Liver (tissue), 9 donors: ENCODE data around the gene AP1S1. TPM values are rescaled to one million over a fixed set of nuclear protein-coding genes. Genes with fewer than 3 reads are reported as not detected.

ENCODE experiments used
- DNase-seq: peaks from one replicate; pipeline ENCODE4 v3.0.0-alpha.2; 2017; ENCODE audit warnings: low spot score
- H3K27ac ChIP-seq, 2 donors: one replicate each; pipeline ENCODE4 v1.7.0; 2013; ENCODE audit warnings: inconsistent platforms in 2 of 2, low read length in 2 of 2, control low read depth in 1 of 2, low read depth in 1 of 2, mild to moderate bottlenecking in 1 of 2
- H3K27me3 ChIP-seq, 4 donors: one replicate each; pipeline versions ENCODE4 v1.6.1 to v1.7.0; 2013; ENCODE audit warnings: low read length in 3 of 4, inconsistent platforms in 1 of 4, mild to moderate bottlenecking in 1 of 4, moderate library complexity in 1 of 4; ENCODE audit not compliant: control insufficient read depth in 4 of 4, insufficient read depth in 4 of 4
- H3K36me3 ChIP-seq, 4 donors: one replicate each; pipeline versions ENCODE4 v1.6.1 to v1.7.0; 2013; ENCODE audit warnings: low read length in 3 of 4, mild to moderate bottlenecking in 3 of 4, low read depth in 1 of 4, moderate library complexity in 1 of 4; ENCODE audit not compliant: control insufficient read depth in 4 of 4, insufficient read depth in 3 of 4
- H3K4me1 ChIP-seq, 4 donors: one replicate each; pipeline versions ENCODE4 v1.6.1 to v1.7.0; 2013; ENCODE audit warnings: low read length in 3 of 4, mild to moderate bottlenecking in 3 of 4, moderate library complexity in 1 of 4; ENCODE audit not compliant: control insufficient read depth in 4 of 4, insufficient read depth in 4 of 4
- H3K4me3 ChIP-seq, 3 donors: one replicate each; pipeline versions ENCODE4 v1.6.1 to v1.7.0; 2013; ENCODE audit warnings: low read length in 3 of 3, control low read depth in 1 of 3, low read depth in 1 of 3, mild to moderate bottlenecking in 1 of 3
- H3K9ac ChIP-seq, 2 donors: one replicate each; pipeline ENCODE4 v1.7.0; 2013; ENCODE audit warnings: low read length in 2 of 2, mild to moderate bottlenecking in 2 of 2, moderate library complexity in 2 of 2, control low read depth in 1 of 2, low read depth in 1 of 2
- H3K9me3 ChIP-seq, 4 donors: one replicate each; pipeline versions ENCODE4 v1.6.1 to v1.7.0; 2013; ENCODE audit warnings: low read length in 3 of 4; ENCODE audit not compliant: control insufficient read depth in 4 of 4
- CTCF ChIP-seq: fragments of 150-350 bp; IDR thresholded peaks from 2 replicates; pipeline ENCODE4 v1.5.1; 2017; ENCODE audit warnings: improper control_type of control experiment, low read depth, low read length; ENCODE audit not compliant: missing input control
- GABPA ChIP-seq, 2 donors: IDR thresholded peaks in 1 of 2; conservative IDR thresholded peaks in 1 of 2; 2 replicates each; pipeline ENCODE4 v1.6.1; 2016; ENCODE audit warnings: antibody characterized with exemption in 2 of 2, mild to moderate bottlenecking in 1 of 2, moderate library complexity in 1 of 2
- HNF4G ChIP-seq: IDR thresholded peaks from 2 replicates; pipeline ENCODE4 v1.6.1; 2016; ENCODE audit warnings: antibody characterized with exemption
- JUND ChIP-seq, 2 donors: IDR thresholded peaks; 2 replicates each; pipeline ENCODE4 v1.6.1; 2016; ENCODE audit warnings: antibody characterized with exemption in 2 of 2
- NR2F2 ChIP-seq: IDR thresholded peaks from 2 replicates; pipeline ENCODE4 v1.6.1; 2016; ENCODE audit warnings: antibody characterized with exemption
- RAD21 ChIP-seq, 2 donors: IDR thresholded peaks; 2 replicates each; pipeline ENCODE4 v1.6.1; 2016; ENCODE audit warnings: antibody characterized with exemption in 2 of 2, mild to moderate bottlenecking in 2 of 2
- RXRA ChIP-seq, 2 donors: IDR thresholded peaks; 2 replicates each; pipeline ENCODE4 v1.6.1; 2017 to 2018; ENCODE audit warnings: antibody characterized with exemption in 2 of 2, mild to moderate bottlenecking in 1 of 2
- SP1 ChIP-seq: IDR thresholded peaks from 2 replicates; pipeline ENCODE4 v1.6.1; 2018; ENCODE audit warnings: antibody characterized with exemption, mild to moderate bottlenecking
- TAF1 ChIP-seq: conservative IDR thresholded peaks from 2 replicates; pipeline ENCODE4 v1.6.1; 2016; ENCODE audit warnings: antibody characterized with exemption, mild to moderate bottlenecking
- WGBS: extraction: QIAGEN DNeasy Blood & Tissue Kit; methylation state at CpG from one replicate; pipeline ENCODE4 v1.1.7; 2013; 5-methylcytosine and 5-hydroxymethylcytosine counted together
- polyA plus RNA-seq, 2 donors: library from polyadenylated mRNA; stranded (reverse) in 1 of 2; unstranded in 1 of 2; fragments of 200-250 nt in 1 of 2; fragments of >200 nt in 1 of 2; fragmentation: Nextera tagmentation in 1 of 2; extraction: Ambion mirVana in 1 of 2; gene quantifications; one replicate each; pipeline versions ENCODE4 v1.2.1 to v1.2.3, GENCODE V29; 2013 to 2015
- total RNA-seq, 2 donors: library from RNA; depleted of rRNA; stranded (reverse); fragments of >200 nt; gene quantifications; one replicate each; pipeline ENCODE4 v1.2.3, GENCODE V29; 2014
- TF ChIP-seq, protein P1 (sequence below): IDR thresholded peaks from 2 replicates; pipeline ENCODE4 v1.6.1; 2016; ENCODE audit warnings: antibody characterized with exemption, mild to moderate bottlenecking
- TF ChIP-seq, protein P2 (sequence below): IDR thresholded peaks from 2 replicates; pipeline ENCODE4 v1.6.1; 2016; ENCODE audit warnings: antibody characterized with exemption
- TF ChIP-seq, protein P3 (sequence below): IDR thresholded peaks from 2 replicates; pipeline ENCODE4 v1.6.1; 2016; ENCODE audit warnings: antibody characterized with exemption
- donor health status: healthy.
- donor health status: healthy.
- donor health status: healthy.
- donor health status: healthy.
- donor health status: healthy.

The AP1S1 gene
- total and polyA plus RNA-seq, 4 donors: 13.8 to 25.7 (median 22.0) TPM

- H3K36me3 ChIP-seq: no peaks in the 10 kb centered on the region
Measured at GRCh38 chr7:101170617-101171441, 16.6 kb downstream of the AP1S1 start.

GRCh38 chr7:101171442-101171837 is 17.2 kb downstream of the AP1S1 start:
- H3K36me3 ChIP-seq: no peaks in the 10 kb centered on the region
- no peak for DNase-seq
- H3K4me3 ChIP-seq: no peak overlapping the region
- peaks cover 6 to 19% (median 16%) of the 10 kb centered on the region in 4 donors for H3K27me3 ChIP-seq
- TF ChIP-seq CTCF: no peak
- no peak for TF ChIP-seq NR2F2
- TF ChIP-seq, protein P1, sequence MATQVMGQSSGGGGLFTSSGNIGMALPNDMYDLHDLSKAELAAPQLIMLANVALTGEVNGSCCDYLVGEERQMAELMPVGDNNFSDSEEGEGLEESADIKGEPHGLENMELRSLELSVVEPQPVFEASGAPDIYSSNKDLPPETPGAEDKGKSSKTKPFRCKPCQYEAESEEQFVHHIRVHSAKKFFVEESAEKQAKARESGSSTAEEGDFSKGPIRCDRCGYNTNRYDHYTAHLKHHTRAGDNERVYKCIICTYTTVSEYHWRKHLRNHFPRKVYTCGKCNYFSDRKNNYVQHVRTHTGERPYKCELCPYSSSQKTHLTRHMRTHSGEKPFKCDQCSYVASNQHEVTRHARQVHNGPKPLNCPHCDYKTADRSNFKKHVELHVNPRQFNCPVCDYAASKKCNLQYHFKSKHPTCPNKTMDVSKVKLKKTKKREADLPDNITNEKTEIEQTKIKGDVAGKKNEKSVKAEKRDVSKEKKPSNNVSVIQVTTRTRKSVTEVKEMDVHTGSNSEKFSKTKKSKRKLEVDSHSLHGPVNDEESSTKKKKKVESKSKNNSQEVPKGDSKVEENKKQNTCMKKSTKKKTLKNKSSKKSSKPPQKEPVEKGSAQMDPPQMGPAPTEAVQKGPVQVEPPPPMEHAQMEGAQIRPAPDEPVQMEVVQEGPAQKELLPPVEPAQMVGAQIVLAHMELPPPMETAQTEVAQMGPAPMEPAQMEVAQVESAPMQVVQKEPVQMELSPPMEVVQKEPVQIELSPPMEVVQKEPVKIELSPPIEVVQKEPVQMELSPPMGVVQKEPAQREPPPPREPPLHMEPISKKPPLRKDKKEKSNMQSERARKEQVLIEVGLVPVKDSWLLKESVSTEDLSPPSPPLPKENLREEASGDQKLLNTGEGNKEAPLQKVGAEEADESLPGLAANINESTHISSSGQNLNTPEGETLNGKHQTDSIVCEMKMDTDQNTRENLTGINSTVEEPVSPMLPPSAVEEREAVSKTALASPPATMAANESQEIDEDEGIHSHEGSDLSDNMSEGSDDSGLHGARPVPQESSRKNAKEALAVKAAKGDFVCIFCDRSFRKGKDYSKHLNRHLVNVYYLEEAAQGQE: no peak
- H3K9me3 ChIP-seq: no peaks in the 10 kb centered on the region
- peaks cover 8 to 33% (median 16%) of the 10 kb centered on the region in 4 donors for H3K4me1 ChIP-seq
- H3K27ac ChIP-seq: no peak overlapping the region
- H3K9ac ChIP-seq: no peak overlapping the region
- 2% methylated on average over 13 of the region's 13 CpGs for WGBS

More at GRCh38 chr7:101170617-101171441, 16.6 kb downstream of the AP1S1 start:
- Histone ChIP-seq H3K9ac (no peak overlapping the region), H3K4me1 (peaks cover 8 to 33% (median 16%) of the 10 kb centered on the region in 4 donors), H3K27ac (no peak overlapping the region), H3K9me3 (no peaks in the 10 kb centered on the region), H3K4me3 (no peak overlapping the region), H3K27me3 (peaks cover 6 to 22% (median 18%) of the 10 kb centered on the region in 4 donors)
- WGBS: 7% methylated on average over 17 of the region's 17 CpGs
- no peak for DNase-seq
- TF ChIP-seq RAD21 (IDR thresholded peaks at IDR 0.05) (no peak), GABPA (IDR thresholded peaks at IDR 0.05 in 1 of 2, conservative IDR thresholded peaks at IDR 0.05 in 1 of 2) (no peak), CTCF (no peak), NR2F2 (no peak), JUND (IDR thresholded peaks at IDR 0.05) (no peak), HNF4G (no peak), RXRA (IDR thresholded peaks at IDR 0.05) (no peak), SP1 (no peak), TAF1 (no peak)
- TF ChIP-seq, protein P2, sequence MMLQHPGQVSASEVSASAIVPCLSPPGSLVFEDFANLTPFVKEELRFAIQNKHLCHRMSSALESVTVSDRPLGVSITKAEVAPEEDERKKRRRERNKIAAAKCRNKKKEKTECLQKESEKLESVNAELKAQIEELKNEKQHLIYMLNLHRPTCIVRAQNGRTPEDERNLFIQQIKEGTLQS: no peak
- TF ChIP-seq, protein P3, sequence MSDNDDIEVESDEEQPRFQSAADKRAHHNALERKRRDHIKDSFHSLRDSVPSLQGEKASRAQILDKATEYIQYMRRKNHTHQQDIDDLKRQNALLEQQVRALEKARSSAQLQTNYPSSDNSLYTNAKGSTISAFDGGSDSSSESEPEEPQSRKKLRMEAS: no peak
